Thyroid gland (tissue), 4 donors: ENCODE results near the gene PDIK1L. TPM values are rescaled to one million over a fixed set of nuclear protein-coding genes. Genes with fewer than 3 reads are reported as not detected.

Source experiments
- DNase-seq, 2 donors: peaks; one replicate each; pipeline ENCODE4 v3.0.0-alpha.2; 2019
- H3K27ac ChIP-seq, 3 donors: fragments of 200-600 bp; sonication (generic); 1 replicate in 2 of 3; 2 replicates in 1 of 3; pipeline ENCODE4 v1.5.1; 2016 to 2019; ENCODE audit warnings: mild to moderate bottlenecking in 1 of 3, moderate library complexity in 1 of 3
- H3K27me3 ChIP-seq: fragments of 200-600 bp; sonication (generic); one replicate; pipeline ENCODE4 v1.5.1; 2019
- H3K36me3 ChIP-seq, 2 donors: fragments of 200-600 bp; sonication (generic); one replicate each; pipeline ENCODE4 v1.5.1; 2016 to 2019
- H3K4me1 ChIP-seq, 2 donors: fragments of 200-600 bp; sonication (generic); one replicate each; pipeline ENCODE4 v1.5.1; 2017 to 2019
- H3K4me3 ChIP-seq, 3 donors: fragments of 200-600 bp; sonication (generic); replicated peaks in 1 of 3; 1 replicate in 2 of 3; 2 replicates in 1 of 3; pipeline ENCODE4 v1.5.1; 2016; ENCODE audit warnings: mild to moderate bottlenecking in 1 of 3
- H3K9me3 ChIP-seq: fragments of 200-600 bp; sonication (generic); one replicate; pipeline ENCODE4 v1.5.1; 2017
- POLR2A ChIP-seq, 2 donors: fragments of 450-650 bp; IDR thresholded peaks; one replicate each; pipeline ENCODE4 v1.6.1; 2017; ENCODE audit warnings: antibody characterized with exemption in 2 of 2, mild to moderate bottlenecking in 2 of 2, moderate library complexity in 1 of 2
- WGBS, 2 donors: methylation state at CpG; one replicate each; pipeline ENCODE4 v1.1.5; 2017; 5-methylcytosine and 5-hydroxymethylcytosine counted together
- intact Hi-C: fragments of 100-400 bp; cut with DNase I; formaldehyde crosslinking; loops from one replicate; pipeline ENCODE4 v1.15.1; 2023
- total RNA-seq, 4 donors: library from RNA; depleted of rRNA; stranded (reverse); fragments of >200 nt; gene quantifications; one replicate each; pipeline ENCODE4 v1.2.3, GENCODE V29; 2016
- TF ChIP-seq, protein P1 (sequence below), 6 experiments: fragments of 200-600 bp in 3 of 6; fragments of 450-650 bp in 3 of 6; sonication (generic) in 3 of 6; IDR thresholded peaks; one replicate each; pipeline ENCODE4 v1.5.1; 2016 to 2019; ENCODE audit warnings: antibody characterized with exemption in 6 of 6, mild to moderate bottlenecking in 2 of 6, inconsistent platforms in 1 of 6, moderate library complexity in 1 of 6

PDIK1L gene
- total RNA-seq, 4 donors from 2014 or later, result 24.2 to 39.0 (median 25.5) TPM

DNA sequence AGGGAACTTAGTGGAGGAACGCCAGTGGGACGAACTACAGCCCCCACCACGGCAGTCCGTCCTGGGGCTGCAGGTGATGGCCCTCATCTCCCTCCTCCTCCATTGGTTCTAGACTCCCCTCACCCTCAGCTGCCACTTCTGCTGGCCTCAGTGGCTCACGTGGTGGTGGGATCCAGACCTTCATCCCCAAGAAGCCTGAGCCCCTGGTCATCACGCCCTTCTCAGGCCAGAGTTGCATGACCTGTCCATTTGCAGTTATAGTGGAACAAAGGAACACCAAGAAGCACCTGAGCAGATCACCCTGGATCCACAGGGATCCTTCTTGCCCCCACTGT is 34.3 kb downstream of the PDIK1L start:
- 35 to 53% methylated on average over 6 of the region's 6 CpGs for WGBS, 2 donors
- H3K27me3 ChIP-seq, result no peaks in the 10 kb centered on the region
- H3K4me1 ChIP-seq, result no peaks in the 10 kb centered on the region
- TF ChIP-seq, protein P1, sequence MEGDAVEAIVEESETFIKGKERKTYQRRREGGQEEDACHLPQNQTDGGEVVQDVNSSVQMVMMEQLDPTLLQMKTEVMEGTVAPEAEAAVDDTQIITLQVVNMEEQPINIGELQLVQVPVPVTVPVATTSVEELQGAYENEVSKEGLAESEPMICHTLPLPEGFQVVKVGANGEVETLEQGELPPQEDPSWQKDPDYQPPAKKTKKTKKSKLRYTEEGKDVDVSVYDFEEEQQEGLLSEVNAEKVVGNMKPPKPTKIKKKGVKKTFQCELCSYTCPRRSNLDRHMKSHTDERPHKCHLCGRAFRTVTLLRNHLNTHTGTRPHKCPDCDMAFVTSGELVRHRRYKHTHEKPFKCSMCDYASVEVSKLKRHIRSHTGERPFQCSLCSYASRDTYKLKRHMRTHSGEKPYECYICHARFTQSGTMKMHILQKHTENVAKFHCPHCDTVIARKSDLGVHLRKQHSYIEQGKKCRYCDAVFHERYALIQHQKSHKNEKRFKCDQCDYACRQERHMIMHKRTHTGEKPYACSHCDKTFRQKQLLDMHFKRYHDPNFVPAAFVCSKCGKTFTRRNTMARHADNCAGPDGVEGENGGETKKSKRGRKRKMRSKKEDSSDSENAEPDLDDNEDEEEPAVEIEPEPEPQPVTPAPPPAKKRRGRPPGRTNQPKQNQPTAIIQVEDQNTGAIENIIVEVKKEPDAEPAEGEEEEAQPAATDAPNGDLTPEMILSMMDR (IDR thresholded peaks at IDR 0.05), result no peak
- TF ChIP-seq POLR2A (IDR thresholded peaks at IDR 0.05), result no peak
- no peak overlapping the region for H3K4me3 ChIP-seq
- intact Hi-C loops, result loop anchor here (2.0 to 10.0 kb wide), 2 partner anchors 41 to 111 kb away; no protein-coding TSS in a partner anchor
- DNase-seq, result no peak
- no peaks in the 10 kb centered on the region for H3K36me3 ChIP-seq
- no peaks in the 10 kb centered on the region for H3K9me3 ChIP-seq
- no peak overlapping the region for H3K27ac ChIP-seq

DNA sequence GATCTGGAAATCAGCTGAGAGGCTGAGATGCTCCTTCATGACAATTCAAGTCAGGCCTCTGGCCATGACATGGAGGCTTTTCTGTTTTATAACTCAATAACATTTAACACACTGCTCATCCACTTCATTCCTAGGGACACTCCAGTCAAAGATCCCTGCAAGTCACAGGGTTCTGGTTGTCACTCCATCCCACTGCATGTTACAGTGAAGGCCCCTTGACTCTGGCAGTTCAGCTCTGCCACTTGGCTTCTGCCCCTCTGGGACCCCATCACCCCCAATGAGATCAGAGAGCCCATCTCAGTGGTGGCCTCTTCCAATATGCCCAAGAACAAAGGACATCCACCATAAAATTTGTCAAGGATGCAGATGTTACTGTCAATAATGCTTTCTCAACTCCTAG is 37.3 kb downstream of the PDIK1L start:
- Histone ChIP-seq H3K4me1 (no peaks in the 10 kb centered on the region), H3K36me3 (no peaks in the 10 kb centered on the region), H3K9me3 (no peaks in the 10 kb centered on the region), H3K27me3 (no peaks in the 10 kb centered on the region), H3K27ac (no peak overlapping the region), H3K4me3 (no peak overlapping the region)
- TF ChIP-seq, protein P1 (IDR thresholded peaks at IDR 0.05), result no peak
- no peak for TF ChIP-seq POLR2A (IDR thresholded peaks at IDR 0.05)
- no peak for DNase-seq
- intact Hi-C loops, result loop anchor here (10.0 kb wide), 1 partner anchor 114 kb away; no protein-coding TSS in a partner anchor

DNA sequence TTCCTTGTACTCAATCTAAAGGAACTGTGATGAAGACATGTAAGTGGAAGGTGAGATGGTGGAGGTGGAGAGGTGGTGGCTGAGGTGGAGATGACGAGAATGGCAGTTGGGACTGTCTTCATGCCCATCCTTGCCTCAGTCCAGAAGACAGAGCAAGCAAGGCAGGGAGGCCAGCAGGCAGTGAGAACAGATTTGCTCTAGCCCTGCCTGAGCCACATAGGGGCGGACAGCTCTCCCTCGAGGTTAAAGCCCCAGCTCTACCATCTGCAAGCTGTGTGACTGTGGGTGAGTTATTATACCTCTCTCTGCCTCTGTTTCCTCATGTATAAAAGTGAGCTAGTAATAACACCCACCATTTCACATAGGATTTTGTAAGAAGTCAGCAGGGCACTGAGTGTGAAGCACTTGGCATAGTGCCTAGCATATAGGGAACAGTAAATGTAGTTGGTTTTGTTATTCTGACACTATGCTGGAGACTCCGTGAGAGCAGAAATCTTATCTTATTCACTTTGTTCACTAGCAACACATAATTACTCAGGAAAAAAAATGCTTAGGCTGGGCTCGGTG is 42.4 kb downstream of the PDIK1L start:
- Histone ChIP-seq H3K27ac (no peak overlapping the region), H3K27me3 (no peaks in the 10 kb centered on the region), H3K4me3 (no peak overlapping the region), H3K9me3 (no peaks in the 10 kb centered on the region), H3K4me1 (no peaks in the 10 kb centered on the region), H3K36me3 (no peaks in the 10 kb centered on the region)
- WGBS, 2 donors, result 60 to 63% methylated on average over 5 of the region's 5 CpGs
- intact Hi-C loops, result loop anchor here (10.0 kb wide), 1 partner anchor 259 kb away; no protein-coding TSS in a partner anchor
- TF ChIP-seq POLR2A (IDR thresholded peaks at IDR 0.05), result no peak
- TF ChIP-seq, protein P1 (IDR thresholded peaks at IDR 0.05), result no peak
- DNase-seq, result no peak

DNA sequence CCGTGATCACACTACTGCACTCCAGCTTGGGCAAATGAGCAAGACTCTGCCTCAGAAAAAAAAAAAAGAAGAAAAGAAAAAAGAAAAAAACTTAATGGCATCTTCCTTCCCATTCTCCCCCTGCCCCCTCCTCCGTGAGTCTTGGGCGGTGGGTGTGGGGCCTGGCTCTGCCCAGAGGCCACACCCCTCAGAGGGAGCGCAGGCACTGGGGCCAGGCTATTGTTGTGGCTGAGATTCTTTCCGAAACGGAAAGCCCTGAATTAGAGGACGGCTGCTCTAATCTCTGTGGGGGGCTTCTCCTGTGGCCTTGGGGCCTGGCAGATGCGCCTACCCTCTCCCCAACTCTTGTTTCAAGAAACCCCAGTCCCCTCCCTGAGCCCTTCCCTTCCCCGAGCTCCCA is 43.1 kb downstream of the PDIK1L start:
- TF ChIP-seq, protein P1 (IDR thresholded peaks at IDR 0.05), result no peak
- TF ChIP-seq POLR2A (IDR thresholded peaks at IDR 0.05), result no peak
- no peak for DNase-seq
- Histone ChIP-seq H3K9me3 (no peaks in the 10 kb centered on the region), H3K36me3 (no peaks in the 10 kb centered on the region), H3K4me1 (no peaks in the 10 kb centered on the region), H3K27ac (peak overlapping the region in 1 of 3 donors; percentile 22), H3K27me3 (no peaks in the 10 kb centered on the region), H3K4me3 (no peak overlapping the region)
- WGBS, 2 donors, result 62 to 63% methylated on average over 9 of the region's 9 CpGs
- intact Hi-C loops, result loop anchor here (10.0 kb wide), 1 partner anchor 260 kb away; no protein-coding TSS in a partner anchor

DNA sequence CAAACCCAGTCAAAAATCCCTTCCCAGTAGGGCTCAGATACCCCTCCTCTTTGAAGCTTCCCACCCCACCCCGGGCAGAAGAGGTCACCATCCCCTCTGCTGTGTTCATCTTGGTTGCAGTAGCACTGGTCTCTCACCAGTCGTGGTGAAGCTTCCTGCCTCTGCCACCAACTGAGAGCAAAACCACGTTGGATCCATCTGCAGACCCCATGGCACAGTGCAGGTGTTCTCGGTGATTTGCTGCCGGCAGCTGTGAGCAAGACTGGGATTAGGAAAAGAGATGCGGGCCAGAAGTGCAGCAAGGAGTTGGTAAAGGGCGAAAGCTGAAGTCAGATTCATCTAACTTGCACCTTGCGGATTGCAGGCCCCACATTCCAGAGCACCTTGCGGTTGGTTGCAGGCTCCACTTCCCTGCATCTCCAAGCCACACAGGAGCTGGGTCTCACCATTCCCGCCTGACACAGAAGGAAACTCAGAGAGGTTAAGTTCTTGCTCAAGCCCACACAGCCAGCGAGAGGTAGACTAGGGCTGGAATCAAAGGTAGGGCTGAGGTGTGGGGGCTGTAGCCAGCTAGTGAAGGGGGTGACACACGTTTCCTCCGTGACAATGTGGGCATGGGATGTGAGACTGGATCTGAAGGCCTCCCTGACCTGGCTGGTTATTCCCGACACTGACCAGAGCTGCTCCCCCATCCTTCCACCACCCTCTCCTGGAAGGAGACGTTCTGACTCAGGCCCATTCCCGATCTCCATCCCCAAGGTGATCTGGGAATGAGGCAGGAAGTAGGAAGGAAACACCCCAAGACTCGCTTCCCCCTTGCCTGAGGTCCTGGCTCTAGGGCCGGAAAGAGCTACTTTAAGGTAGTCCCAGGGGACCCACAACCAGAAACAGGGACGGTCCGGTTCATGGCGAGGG is 44.0 kb downstream of the PDIK1L start:
- TF ChIP-seq, protein P1 (IDR thresholded peaks at IDR 0.05), result no peak
- TF ChIP-seq POLR2A (IDR thresholded peaks at IDR 0.05), result no peak
- Histone ChIP-seq H3K9me3 (no peaks in the 10 kb centered on the region), H3K4me1 (no peaks in the 10 kb centered on the region), H3K36me3 (no peaks in the 10 kb centered on the region), H3K27me3 (no peaks in the 10 kb centered on the region), H3K27ac (peak overlapping the region in 2 of 3 donors; percentile 40 to 56), H3K4me3 (no peak overlapping the region)
- 67 to 75% methylated on average over 21 of the region's 21 CpGs for WGBS, 2 donors
- no peak for DNase-seq
- intact Hi-C loops, result loop anchor here (10.0 kb wide), 1 partner anchor 261 kb away; no protein-coding TSS in a partner anchor
